SW 1271 (cell line): ENCODE results near the gene CEBPG.

Source experiments
- DNase-seq, 2 experiments: peaks; one replicate each; lab custom pipeline; 2025; lab: John Stamatoyannopoulos, UW

The CEBPG gene

DNA sequence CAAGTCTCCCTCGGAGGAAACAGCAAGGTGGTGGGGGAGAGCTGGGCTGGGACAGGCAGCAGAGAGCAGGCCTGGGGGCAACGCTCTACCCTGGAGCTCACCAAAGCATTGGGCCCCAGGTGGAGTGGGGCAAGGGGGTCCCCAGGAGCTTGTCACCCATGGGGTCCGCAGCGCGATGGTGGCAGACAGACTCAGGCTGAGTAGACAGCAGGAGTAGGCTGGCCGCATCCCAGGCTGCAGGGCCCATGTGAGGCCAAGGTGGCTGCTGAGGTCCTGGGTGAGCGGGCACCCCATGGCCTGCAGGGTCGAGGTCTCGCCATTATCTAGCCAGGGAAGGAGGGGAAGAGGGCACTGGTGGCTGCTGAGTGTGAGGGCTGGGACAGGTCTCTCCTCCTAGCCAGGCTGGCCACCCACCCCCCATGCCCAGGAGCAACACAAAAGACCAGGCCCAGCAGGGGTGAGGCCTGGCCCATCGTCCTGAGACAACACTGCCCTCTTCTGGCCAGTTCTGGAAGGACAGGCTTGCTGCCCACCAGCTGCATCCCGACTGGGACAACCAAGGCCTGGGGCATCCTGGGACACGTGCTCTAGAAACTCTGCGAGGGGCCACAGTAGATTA, 33.1 kb downstream of the CEBPG start:
- peak in 1 of 2 experiments; percentile 11 for DNase-seq

DNA sequence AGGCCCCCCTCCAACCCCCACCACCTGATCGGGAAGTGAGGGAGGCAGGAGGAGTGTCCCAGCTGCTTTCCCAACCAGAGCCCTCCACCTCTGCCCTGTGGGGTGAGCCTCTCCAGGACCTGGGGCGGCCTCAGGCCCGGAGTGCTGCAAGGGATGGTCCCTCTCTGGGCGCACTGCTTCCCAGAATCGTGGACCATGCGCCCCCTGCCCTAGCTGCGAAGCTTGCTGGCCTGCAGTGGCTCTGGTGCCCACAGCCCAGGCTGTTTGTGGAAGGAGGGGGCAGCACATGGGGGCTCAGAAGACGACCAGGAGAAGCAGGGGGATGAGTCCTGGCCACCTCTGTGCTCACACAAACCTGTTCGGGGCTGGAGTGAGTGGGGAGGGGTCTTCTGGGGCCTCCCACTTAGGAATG, 33.6 kb downstream of the CEBPG start:
- no peak for DNase-seq

DNA sequence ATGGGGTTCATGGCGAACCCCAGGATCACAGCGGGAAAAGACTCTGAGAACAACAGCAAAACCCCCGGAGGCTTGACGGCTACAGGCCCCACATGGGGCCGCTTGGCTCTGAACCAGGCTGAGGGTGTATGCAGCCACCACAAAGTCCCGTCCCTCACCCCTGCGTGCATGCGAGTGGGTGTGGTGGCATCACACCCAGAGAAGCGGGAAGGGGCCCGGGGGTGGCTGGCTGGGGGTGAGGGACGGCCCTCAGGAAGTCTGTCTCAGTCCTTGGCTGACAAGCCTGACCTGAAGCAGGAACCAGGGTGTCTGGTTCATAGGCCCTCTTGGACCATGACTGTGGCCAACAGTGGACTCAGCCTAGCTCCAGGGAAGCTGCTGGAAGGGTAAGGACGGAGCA, 34.2 kb downstream of the CEBPG start:
- DNase-seq: no peak

- no peak for DNase-seq
Observed at GRCh38 chr19:33408116-33408515, 34.6 kb downstream of the CEBPG start.

- DNase-seq: no peak
Observed at GRCh38 chr19:33408538-33409434, 35.3 kb downstream of the CEBPG start.

GRCh38 chr19:33409906-33410685, 36.6 kb downstream of the CEBPG start:
- no peak for DNase-seq

DNA sequence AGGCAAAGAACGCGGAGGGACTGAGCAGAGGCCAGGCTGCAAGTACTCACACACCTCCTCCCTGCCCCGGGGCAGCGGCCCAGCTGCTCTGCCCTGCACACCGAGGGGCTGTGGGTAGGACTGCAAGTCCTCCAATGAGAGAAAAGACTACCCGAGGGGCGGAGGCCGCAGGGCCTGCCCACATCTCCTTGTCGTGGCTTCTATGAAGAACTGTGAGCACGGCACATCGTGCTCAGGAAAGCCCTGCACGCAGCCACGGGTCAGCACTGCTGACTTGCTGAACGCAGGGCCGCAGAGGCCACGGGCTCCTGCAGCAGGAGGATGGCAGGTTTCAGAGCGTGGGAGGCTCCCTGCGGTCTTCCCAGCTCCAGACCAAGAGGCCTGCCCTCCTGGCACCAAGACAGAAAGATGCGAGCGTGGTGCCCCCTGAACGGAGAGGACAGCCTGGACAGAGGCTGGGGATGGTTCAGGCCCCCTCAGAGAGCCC, 37.4 kb downstream of the CEBPG start:
- no peak for DNase-seq

DNA sequence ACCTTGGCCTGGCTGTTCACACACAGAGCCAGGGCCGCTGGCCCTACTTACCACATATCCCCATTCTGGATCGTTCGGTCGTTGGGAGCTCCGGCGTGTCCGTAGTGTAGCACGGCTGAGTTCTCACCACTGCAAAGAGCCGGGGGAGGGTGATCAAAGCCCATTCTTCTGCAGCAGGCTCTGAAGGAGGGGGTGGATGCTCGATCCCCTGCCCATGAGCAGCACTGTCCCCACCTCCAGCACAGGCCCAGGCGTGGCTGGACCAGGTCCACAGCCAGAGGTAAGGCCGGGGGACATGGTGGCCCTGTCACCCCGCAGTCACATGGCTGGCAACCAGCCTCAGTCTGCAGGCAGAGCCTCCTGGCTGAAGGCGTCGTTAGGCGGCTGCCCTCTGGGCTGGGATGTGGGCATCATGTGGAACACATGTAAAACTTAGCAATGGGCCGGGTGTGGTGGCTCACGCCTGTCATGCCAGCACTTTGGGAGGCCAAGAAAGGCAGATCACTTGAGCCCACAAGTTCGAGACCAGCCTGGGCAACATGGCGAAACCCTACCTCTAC, 38.2 kb downstream of the CEBPG start:
- no peak for DNase-seq

DNA sequence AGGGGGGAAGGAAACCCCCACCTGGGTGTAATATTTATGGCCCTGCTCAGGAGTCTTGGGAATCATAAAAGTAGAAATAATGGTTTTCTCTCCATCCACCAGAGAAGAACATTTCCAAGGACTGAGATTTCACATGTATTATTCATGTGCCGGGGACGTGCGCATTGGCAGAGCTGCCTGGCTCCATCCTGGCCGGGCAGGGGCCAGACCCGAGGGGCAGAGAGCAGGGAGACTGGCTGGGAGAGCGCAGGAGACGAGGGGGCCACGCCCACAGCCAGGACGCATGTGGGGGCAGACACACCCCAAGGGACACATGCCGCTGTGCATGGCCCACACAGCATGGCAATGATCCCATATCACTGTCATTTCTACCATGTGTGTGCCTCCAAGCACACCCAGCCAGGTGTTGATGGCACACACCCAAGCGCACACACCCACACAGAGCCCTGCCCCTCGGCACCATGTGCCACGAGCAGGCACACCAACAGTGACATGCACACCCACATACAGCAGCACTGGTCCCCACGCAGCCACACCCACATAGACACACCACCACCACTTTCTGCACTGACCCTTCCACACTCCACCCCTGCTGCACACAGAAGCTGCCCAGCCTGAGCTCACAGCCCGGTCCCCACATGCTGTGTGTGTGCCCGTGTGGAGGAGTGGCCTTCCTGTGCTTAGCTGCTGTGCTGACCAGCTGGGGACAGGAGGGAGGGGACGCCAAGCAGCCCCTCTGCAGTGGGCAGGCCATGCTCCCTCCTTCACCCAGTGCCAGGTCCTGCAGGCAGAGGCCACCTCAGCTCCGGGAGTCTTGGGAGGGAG, 39.3 kb downstream of the CEBPG start:
- DNase-seq: no peak

DNA sequence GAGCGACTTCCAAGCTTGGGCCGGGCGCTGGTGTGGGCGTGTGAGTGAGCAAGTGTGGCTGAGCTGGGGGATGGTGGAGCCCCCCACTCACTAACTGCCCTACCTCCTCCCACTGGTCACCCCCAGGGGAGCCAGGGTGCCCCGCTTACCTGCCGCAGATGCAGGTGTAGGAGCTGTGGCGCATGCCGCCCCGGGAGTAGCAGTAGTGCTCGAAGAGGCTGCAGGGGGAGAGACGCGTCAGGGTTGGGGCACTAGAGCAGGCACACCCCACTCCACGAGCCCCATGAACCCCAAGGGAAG, 39.9 kb downstream of the CEBPG start:
- DNase-seq: no peak

DNA sequence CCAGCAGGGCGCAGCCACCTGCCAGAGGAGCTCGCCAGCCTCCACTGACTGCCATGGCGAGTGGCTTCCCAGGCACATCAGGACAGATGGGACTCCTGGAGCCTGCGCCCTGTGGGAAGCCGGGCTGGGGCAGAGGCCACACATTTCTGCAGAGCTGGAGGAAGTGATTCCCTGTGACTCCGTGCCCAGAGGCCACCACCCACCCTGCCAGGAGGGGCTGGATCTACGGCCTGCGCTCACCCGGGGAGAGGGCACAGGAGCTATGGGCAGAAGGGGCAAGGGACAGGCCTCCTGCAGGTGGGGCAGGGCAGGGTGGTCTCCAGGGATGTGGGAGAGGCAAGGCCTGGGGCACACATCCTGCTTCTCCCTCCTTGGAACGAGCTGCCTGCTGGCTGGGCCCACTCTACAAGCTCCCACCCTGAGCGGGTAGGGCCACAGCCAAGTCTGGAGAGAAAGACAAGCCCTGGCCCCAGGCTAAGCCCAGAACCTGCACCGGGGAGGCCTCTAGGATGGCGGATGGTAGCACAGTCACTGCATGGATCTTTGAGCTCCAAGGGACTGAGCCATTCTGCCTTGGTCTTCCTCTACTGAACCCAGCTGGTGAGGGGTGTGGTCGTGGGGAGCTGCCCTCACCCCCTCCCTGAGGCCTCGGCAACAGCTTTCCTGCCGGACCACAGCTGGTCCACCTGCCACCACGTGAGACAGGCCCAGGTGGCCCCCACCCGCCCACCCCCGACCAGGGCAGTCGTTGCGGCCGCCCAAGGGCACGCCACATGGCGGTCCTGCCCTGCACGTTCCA, 40.6 kb downstream of the CEBPG start:
- DNase-seq: no peak

- DNase-seq: no peak
Observed at GRCh38 chr19:33414667-33415605, 41.4 kb downstream of the CEBPG start.

- peak in 1 of 2 experiments; percentile 26 for DNase-seq
Observed at GRCh38 chr19:33416307-33417215, 43.1 kb downstream of the CEBPG start.

GRCh38 chr19:33417751-33418150, 44.2 kb downstream of the CEBPG start:
- DNase-seq: no peak

GRCh38 chr19:33418461-33418860, 45.0 kb downstream of the CEBPG start:
- DNase-seq: no peak

- no peak for DNase-seq
Observed at GRCh38 chr19:33418871-33419787, 45.6 kb downstream of the CEBPG start.

- DNase-seq: no peak
Observed at GRCh38 chr19:33419788-33420130, 46.2 kb downstream of the CEBPG start.
